PC-3 (cell line): Measurements from ENCODE around the gene ACTN4.

Experiments
- EZH2 ChIP-seq: fragments of 300-600 bp; sonication (generic); IDR thresholded peaks from one replicate; pipeline ENCODE4 v1.6.1; 2017; ENCODE audit warnings: antibody characterized with exemption, mild to moderate bottlenecking, low read length; ENCODE audit not compliant: unreplicated experiment
- EZH2phosphoT487 ChIP-seq: fragments of 300-600 bp; sonication (generic); IDR thresholded peaks from 2 replicates; pipeline ENCODE4 v1.6.1; 2018; ENCODE audit warnings: mild to moderate bottlenecking, antibody characterized with exemption, low read length, borderline replicate concordance
- TF ChIP-seq, protein P1 (sequence below): fragments of 300-600 bp; sonication (generic); conservative IDR thresholded peaks from 2 replicates; pipeline ENCODE4 v1.5.1; 2017; ENCODE audit warnings: antibody characterized with exemption, low read depth, mild to moderate bottlenecking, low read length

DNA sequence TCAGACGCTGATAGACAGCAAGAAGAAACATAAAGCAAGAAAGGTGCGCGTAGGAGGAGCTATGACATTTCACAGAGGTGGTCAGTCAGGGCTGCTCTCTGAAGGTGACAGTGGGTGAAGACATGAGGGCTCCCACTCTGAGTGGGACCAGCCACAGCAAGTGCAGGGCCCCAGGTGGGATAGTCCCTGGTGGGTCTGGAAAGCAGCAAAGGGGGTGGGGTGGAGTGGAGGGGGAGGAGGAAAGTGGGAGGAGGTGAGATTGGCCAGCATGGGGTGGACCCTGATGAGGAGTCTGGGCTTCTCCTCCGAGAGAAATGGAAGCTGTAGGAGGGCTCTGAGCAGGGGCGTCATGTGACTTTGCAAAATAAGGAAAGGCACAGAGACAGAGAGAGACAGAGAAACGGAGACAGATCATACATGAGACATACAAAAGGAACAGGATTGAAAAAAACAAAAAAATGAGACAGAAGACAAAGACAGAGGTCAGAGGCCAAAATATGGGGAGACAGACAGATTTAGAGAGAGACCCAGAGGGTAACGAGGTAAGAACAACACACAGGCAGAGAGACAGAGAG is 32.4 kb upstream of the ACTN4 start:
- TF ChIP-seq, protein P1, sequence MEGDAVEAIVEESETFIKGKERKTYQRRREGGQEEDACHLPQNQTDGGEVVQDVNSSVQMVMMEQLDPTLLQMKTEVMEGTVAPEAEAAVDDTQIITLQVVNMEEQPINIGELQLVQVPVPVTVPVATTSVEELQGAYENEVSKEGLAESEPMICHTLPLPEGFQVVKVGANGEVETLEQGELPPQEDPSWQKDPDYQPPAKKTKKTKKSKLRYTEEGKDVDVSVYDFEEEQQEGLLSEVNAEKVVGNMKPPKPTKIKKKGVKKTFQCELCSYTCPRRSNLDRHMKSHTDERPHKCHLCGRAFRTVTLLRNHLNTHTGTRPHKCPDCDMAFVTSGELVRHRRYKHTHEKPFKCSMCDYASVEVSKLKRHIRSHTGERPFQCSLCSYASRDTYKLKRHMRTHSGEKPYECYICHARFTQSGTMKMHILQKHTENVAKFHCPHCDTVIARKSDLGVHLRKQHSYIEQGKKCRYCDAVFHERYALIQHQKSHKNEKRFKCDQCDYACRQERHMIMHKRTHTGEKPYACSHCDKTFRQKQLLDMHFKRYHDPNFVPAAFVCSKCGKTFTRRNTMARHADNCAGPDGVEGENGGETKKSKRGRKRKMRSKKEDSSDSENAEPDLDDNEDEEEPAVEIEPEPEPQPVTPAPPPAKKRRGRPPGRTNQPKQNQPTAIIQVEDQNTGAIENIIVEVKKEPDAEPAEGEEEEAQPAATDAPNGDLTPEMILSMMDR: no peak
- no peak for TF ChIP-seq EZH2
- no peak for TF ChIP-seq EZH2phosphoT487
